K562 (cell line): ENCODE data around the gene VSIG2. TPM values are rescaled to one million over a fixed set of nuclear protein-coding genes. Genes with fewer than 3 reads are reported as not detected.

ENCODE experiments used
- ATAC-seq: fragments of 200-7000 bp; cut with Tn5 transposase; 3 replicates; pipeline ENCODE4 v1.9.1; 2020; ENCODE audit warnings: moderate library complexity
- BruUV-seq: library from RNA; stranded (reverse); fragments of 400-500 nt; replicated peaks from 2 replicates; lab custom pipeline; 2021; lab: Mats Ljungman, UMichigan
- CTCF ChIA-PET: fragments of 300-600 bp; formaldehyde crosslinking; extraction: SDS; loops from one replicate; lab custom pipeline; 2021; ENCODE audit warnings: low intra/inter-chr PET ratio; lab: Yijun Ruan, JAX
- POLR2A ChIA-PET: fragments of 300-600, 350-650 bp; sonication (Branson Sonifier 250); formaldehyde crosslinking; extraction: SDS; loops from one replicate; lab custom pipeline; 2021; ENCODE audit warnings: antibody characterized with exemption, inconsistent platforms; lab: Yijun Ruan, JAX
- DNase-seq, 4 experiments: peaks; one replicate each; pipeline versions ENCODE4 v3.0.0 to v3.0.0-alpha.2; 2011 to 2018; ENCODE audit warnings: low spot score in 3 of 4, mixed read lengths in 3 of 4; ENCODE audit errors: extremely low read depth in 1 of 4
- FAIRE-seq: peaks from 2 replicates; lab custom pipeline; 2011; peaks lifted over from hg19 to GRCh38; lab: Jason Lieb, UNC
- H2AFZ ChIP-seq: 2 replicates; pipeline ENCODE4 v1.6.0; 2011; ENCODE audit warnings: low read depth, low read length, control low read depth, inconsistent platforms
- H3K27ac ChIP-seq: fragments of 200-600 bp; 3 replicates; pipeline ENCODE4 v1.8.0; 2011; ENCODE audit warnings: low read depth, mild to moderate bottlenecking, control low read depth, inconsistent platforms, low read length, moderate library complexity, mixed read lengths; ENCODE audit errors: extremely low read depth
- H3K27me3 ChIP-seq, 2 experiments: fragments of 300-600 bp in 1 of 2; 2 replicates in 1 of 2; 3 replicates in 1 of 2; pipeline versions ENCODE4 v1.6.0 to v1.8.0; 2011; ENCODE audit warnings: inconsistent platforms in 2 of 2, low read length in 2 of 2, mild to moderate bottlenecking in 1 of 2, mixed read lengths in 1 of 2, moderate library complexity in 1 of 2; ENCODE audit not compliant: control insufficient read depth in 2 of 2, insufficient read depth in 2 of 2
- H3K36me3 ChIP-seq: fragments of 300-600 bp; 3 replicates; pipeline ENCODE4 v1.8.0; 2011; ENCODE audit warnings: mild to moderate bottlenecking, low read length, inconsistent platforms; ENCODE audit not compliant: control insufficient read depth, insufficient read depth
- H3K4me1 ChIP-seq, 2 experiments: fragments of 200-600 bp in 1 of 2; replicated peaks in 1 of 2; 2 replicates in 1 of 2; 3 replicates in 1 of 2; pipeline versions ENCODE4 v1.5.1 to v1.8.0; 2011; ENCODE audit warnings: inconsistent platforms in 2 of 2, low read length in 2 of 2, mild to moderate bottlenecking in 1 of 2, mixed read lengths in 1 of 2, moderate library complexity in 1 of 2; ENCODE audit not compliant: control insufficient read depth in 2 of 2, insufficient read depth in 2 of 2
- H3K4me2 ChIP-seq: 2 replicates; pipeline ENCODE4 v1.6.1; 2011; ENCODE audit warnings: low read length, control low read depth, inconsistent platforms, mixed read lengths; ENCODE audit not compliant: insufficient read depth
- H3K4me3 ChIP-seq: fragments of 200-600 bp; sonication (generic), shearing (Covaris generic); 2 replicates; pipeline ENCODE4 v1.5.1; 2016; ENCODE audit warnings: control low read depth, inconsistent platforms
- H3K79me2 ChIP-seq: fragments of 200-600 bp; 3 replicates; pipeline ENCODE4 v1.8.0; 2011; ENCODE audit warnings: low read length, inconsistent platforms; ENCODE audit not compliant: control insufficient read depth, insufficient read depth
- H3K9ac ChIP-seq, 2 experiments: 2 replicates each; pipeline versions ENCODE4 v1.6.0 to v1.6.1; 2011; ENCODE audit warnings: low read depth in 2 of 2, low read length in 2 of 2, control low read depth in 1 of 2, inconsistent platforms in 1 of 2, mild to moderate bottlenecking in 1 of 2, mixed read lengths in 1 of 2; ENCODE audit not compliant: insufficient read depth in 1 of 2
- H3K9me1 ChIP-seq: one replicate; pipeline ENCODE4 v1.6.0; 2011; ENCODE audit warnings: inconsistent platforms, mild to moderate bottlenecking, low read length, moderate library complexity; ENCODE audit not compliant: control insufficient read depth, insufficient read depth
- H3K9me3 ChIP-seq: replicated peaks from 2 replicates; pipeline ENCODE4 v1.5.1; 2011; ENCODE audit warnings: low read depth, low read length, inconsistent platforms; ENCODE audit not compliant: control insufficient read depth, insufficient read depth
- H4K20me1 ChIP-seq: replicated peaks from 2 replicates; pipeline ENCODE4 v1.6.1; 2011; ENCODE audit warnings: low read length, inconsistent platforms, mixed read lengths; ENCODE audit not compliant: control insufficient read depth, insufficient read depth
- MTF1 ChIP-seq: fragments of 250-450 bp; sonication (Bioruptor Pico); IDR thresholded peaks from 2 replicates; pipeline ENCODE4 v1.9.0; 2021; ENCODE audit warnings: moderate library complexity, mild to moderate bottlenecking, inconsistent platforms, borderline replicate concordance
- NFIC ChIP-seq: fragments of 450-650 bp; IDR thresholded peaks from 2 replicates; pipeline ENCODE4 v1.6.1; 2017; ENCODE audit warnings: mild to moderate bottlenecking, inconsistent platforms
- RBM22 ChIP-seq: fragments of 200-400 bp; formaldehyde crosslinking; IDR thresholded peaks from 2 replicates; pipeline ENCODE4 v1.6.1; 2018; ENCODE audit warnings: low read length, low read depth; ENCODE audit not compliant: poor library complexity, severe bottlenecking
- ZBTB1 ChIP-seq: sonication (generic); formaldehyde crosslinking; IDR thresholded peaks from 2 replicates; pipeline ENCODE4 v1.8.1; 2023; ENCODE audit warnings: missing genetic modification reagents, low read depth, mild to moderate bottlenecking, borderline replicate concordance
- ZNF24 ChIP-seq: fragments of 450-650 bp; IDR thresholded peaks from 2 replicates; pipeline ENCODE4 v1.6.1; 2016
- ZNF280B ChIP-seq: fragments of 250-450 bp; sonication (Bioruptor Pico); IDR thresholded peaks from 2 replicates; pipeline ENCODE4 v1.5.1; 2021; ENCODE audit warnings: mild to moderate bottlenecking
- ZNF740 ChIP-seq, 3 experiments: fragments of 200-800 bp in 1 of 3; sonication (Bioruptor generic) in 1 of 3; sonication (generic) in 1 of 3; formaldehyde crosslinking in 1 of 3; IDR thresholded peaks; 2 replicates each; pipeline versions ENCODE4 v1.6.1 to v1.8.0; 2016 to 2022; ENCODE audit warnings: mild to moderate bottlenecking in 2 of 3, missing compliant biosample characterization in 2 of 3, missing genetic modification characterization in 2 of 3, missing genetic modification reagents in 1 of 3
- WGBS: fragments of 100-300 bp; shearing (Covaris generic); methylation state at CpG from one replicate; pipeline ENCODE4 v1.1.6; 2016; ENCODE audit warnings: low coverage, mixed read lengths; ENCODE audit not compliant: insufficient coverage; ENCODE audit errors: missing lambda C conversion rate; 5-methylcytosine and 5-hydroxymethylcytosine counted together
- in situ Hi-C: fragments of 300-500 bp; cut with MboI; formaldehyde crosslinking; loops from 4 replicates; pipeline ENCODE4 v1.15.0; 2018; ENCODE audit warnings: inconsistent platforms, mixed read lengths
- intact Hi-C: fragments of 100-400 bp; cut with micrococcal nuclease; formaldehyde crosslinking; loops from 2 replicates; pipeline ENCODE4 v1.14.2; 2022
- polyA plus RNA-seq, 8 experiments: library from polyadenylated mRNA; depleted of rRNA in 4 of 8; stranded (reverse) in 5 of 8; unstranded in 3 of 8; fragments of >200 nt; fragmentation: Nextera tagmentation in 2 of 8; fragmentation: Illumina TruSeq in 1 of 8; extraction: Ambion mirVana in 2 of 8; extraction: Trizol in 1 of 8; gene quantifications; 2 replicates each; pipeline versions ENCODE4 v1.2.1 to v1.2.3, GENCODE V29; 2011 to 2014; ENCODE audit warnings: inconsistent platforms in 1 of 8, missing spikeins in 1 of 8
- total RNA-seq, 7 experiments: library from RNA; depleted of rRNA in 6 of 7; stranded (reverse); fragments of >200 nt in 6 of 7; fragmentation: Illumina TruSeq in 2 of 7; extraction: Trizol in 2 of 7; gene quantifications; 2 replicates each; pipeline versions ENCODE4 v1.2.1 to v1.2.3, GENCODE V29; 2011 to 2021; ENCODE audit warnings: low replicate concordance in 1 of 7

Gene VSIG2
- total and polyA plus RNA-seq, 9 of the 15 experiments (the other 6 are each of a cell fraction or from before 2014, with no cell fraction given) = not detected

- Histone ChIP-seq H3K4me2 (no peak overlapping the region), H3K27me3 (peaks cover 11 to 18% of the 10 kb centered on the region in 2 experiments), H3K36me3 (no peaks in the 10 kb centered on the region), H3K4me3 (no peak overlapping the region), H3K9me1 (no peaks in the 10 kb centered on the region), H3K9me3 (no peaks in the 10 kb centered on the region), H3K9ac (no peak overlapping the region), H3K27ac (no peak overlapping the region), H4K20me1 (no peaks in the 10 kb centered on the region), H2AFZ (no peak overlapping the region), H3K4me1 (no peaks in the 10 kb centered on the region; a peak in 1 of 5 replicates), H3K79me2 (no peaks in the 10 kb centered on the region)
- in situ Hi-C loops = no loop called here
- FAIRE-seq (no peak), DNase-seq (no peak), ATAC-seq (no peak)
- intact Hi-C loops = no loop called here
- ChIA-PET POLR2A (no interaction called here), CTCF (no interaction called here)
- TF ChIP-seq ZNF740 (CRISPR knock-in tag; IDR thresholded peaks at IDR 0.05) (no peak), ZNF740 (tag; IDR thresholded peaks at IDR 0.05) (no peak), RBM22 (no peak), ZNF280B (CRISPR knock-in tag) (no peak), ZNF24 (no peak), MTF1 (no peak), NFIC (peak; percentile 70), ZBTB1 (CRISPR knock-in tag) (no peak)
- 4% methylated on average over 4 of the region's 4 CpGs for WGBS
- no TSS peak for BruUV-seq
Observed at GRCh38 chr11:124732230-124732629, 19.8 kb downstream of the VSIG2 start.
